Sigmoid colon (tissue), 4 donors: ENCODE data around the gene GALR3.

Experiments
- CTCF ChIP-seq, 4 experiments: fragments of 450-650 bp in 3 of 4; fragments of 200-600 bp in 1 of 4; IDR thresholded peaks; one replicate each; pipeline ENCODE4 v1.5.1; 2016 to 2019; ENCODE audit warnings: antibody characterized with exemption in 4 of 4, mild to moderate bottlenecking in 3 of 4, moderate library complexity in 2 of 4
- EP300 ChIP-seq, 4 donors: sonication (generic); formaldehyde crosslinking; IDR thresholded peaks; one replicate each; pipeline ENCODE4 v1.6.1; 2017; ENCODE audit warnings: antibody characterized with exemption in 4 of 4
- POLR2A ChIP-seq, 2 donors: fragments of 450-650 bp; IDR thresholded peaks; one replicate each; pipeline ENCODE4 v1.6.1; 2016; ENCODE audit warnings: antibody characterized with exemption in 2 of 2, mild to moderate bottlenecking in 2 of 2, moderate library complexity in 2 of 2
- POLR2AphosphoS5 ChIP-seq, 4 donors: sonication (generic); formaldehyde crosslinking; IDR thresholded peaks; one replicate each; pipeline ENCODE4 v1.6.1; 2017; ENCODE audit warnings: antibody characterized with exemption in 4 of 4

- TF ChIP-seq CTCF (IDR thresholded peaks at IDR 0.05) (no peak), POLR2A (IDR thresholded peaks at IDR 0.05) (no peak), POLR2AphosphoS5 (IDR thresholded peaks at IDR 0.05) (no peak), EP300 (IDR thresholded peaks at IDR 0.05) (no peak)
These were observed at the start of gene GALR3 for GRCh38 chr22:37823134-37823985.
